ENCODE data around the gene ZBED4.

The ZBED4 gene

GRCh38 chr22:49918911-49919881 is 65.6 kb downstream of the ZBED4 start:
- DNase-seq (ENCODE audit: low read depth, low spot score) = no peak

GRCh38 chr22:49920859-49921258 is 67.2 kb downstream of the ZBED4 start:
- DNase-seq (ENCODE audit: low read depth, low spot score) = no peak

- no peak for DNase-seq (ENCODE audit: low read depth, low spot score)
These were observed 68.0 kb downstream of the ZBED4 start for GRCh38 chr22:49921508-49922278.

GRCh38 chr22:49922484-49922883 is 68.8 kb downstream of the ZBED4 start:
- DNase-seq (ENCODE audit: low read depth, low spot score) = no peak

GRCh38 chr22:49922926-49923325 is 69.3 kb downstream of the ZBED4 start:
- DNase-seq (ENCODE audit: low read depth, low spot score) = no peak

GRCh38 chr22:49923445-49923844 is 69.8 kb downstream of the ZBED4 start:
- no peak for DNase-seq (ENCODE audit: low read depth, low spot score)

- DNase-seq (ENCODE audit: low read depth, low spot score) = no peak
These were observed 70.6 kb downstream of the ZBED4 start for GRCh38 chr22:49924113-49924833.

- DNase-seq (ENCODE audit: low read depth, low spot score) = no peak
These were observed 72.0 kb downstream of the ZBED4 start for GRCh38 chr22:49925525-49926128.

GRCh38 chr22:49926916-49927315 is 73.3 kb downstream of the ZBED4 start:
- no peak for DNase-seq (ENCODE audit: low read depth, low spot score)

GRCh38 chr22:49927483-49928184 is 74.0 kb downstream of the ZBED4 start:
- no peak for DNase-seq (ENCODE audit: low read depth, low spot score)

GRCh38 chr22:49928185-49928495 is 74.5 kb downstream of the ZBED4 start:
- DNase-seq (ENCODE audit: low read depth, low spot score) = no peak

- DNase-seq (ENCODE audit: low read depth, low spot score) = no peak
These were observed 75.0 kb downstream of the ZBED4 start for GRCh38 chr22:49928555-49929210.

- peak; percentile 73 for DNase-seq (ENCODE audit: low read depth, low spot score)
These were observed 75.8 kb downstream of the ZBED4 start for GRCh38 chr22:49929211-49929979.

- no peak for DNase-seq (ENCODE audit: low read depth, low spot score)
These were observed 76.4 kb downstream of the ZBED4 start for GRCh38 chr22:49929994-49930575.

- DNase-seq (ENCODE audit: low read depth, low spot score) = peak; percentile 68
These were observed 77.2 kb downstream of the ZBED4 start for GRCh38 chr22:49930596-49931412.

GRCh38 chr22:49933236-49934159 is 79.9 kb downstream of the ZBED4 start:
- DNase-seq (ENCODE audit: low read depth, low spot score) = no peak

GRCh38 chr22:49934160-49934890 is 80.7 kb downstream of the ZBED4 start:
- DNase-seq (ENCODE audit: low read depth, low spot score) = peak; percentile 59
